NCI-H345 (cell line): ENCODE measurements around the gene PMPCB.

ENCODE experiments used
- DNase-seq: peaks from one replicate; lab custom pipeline; 2025; lab: John Stamatoyannopoulos, UW

The PMPCB gene

GRCh38 chr7:103325744-103326143 is 28.5 kb downstream of the PMPCB start:
- no peak for DNase-seq

GRCh38 chr7:103336761-103337160 is 39.5 kb downstream of the PMPCB start:
- no peak for DNase-seq

GRCh38 chr7:103338864-103339263 is 41.6 kb downstream of the PMPCB start:
- no peak for DNase-seq

- no peak for DNase-seq
Observed at GRCh38 chr7:103341466-103341865, 44.2 kb downstream of the PMPCB start.

- no peak for DNase-seq
Observed at GRCh38 chr7:103343332-103343731, 46.1 kb downstream of the PMPCB start.

- no peak for DNase-seq
Observed at GRCh38 chr7:103343758-103344452, 46.7 kb downstream of the PMPCB start.

- peak; percentile 93 for DNase-seq
Observed at GRCh38 chr7:103344453-103345149, 47.4 kb downstream of the PMPCB start, which contains the start of gene DNAJC2. Gene DNAJC2 (minus strand): TSS chr7:103344767. CDS start chr7:103344622, 145 bp downstream.

GRCh38 chr7:103346396-103346795 is 49.2 kb downstream of the PMPCB start:
- no peak for DNase-seq

GRCh38 chr7:103347507-103348267 is 50.5 kb downstream of the PMPCB start, which contains the start of gene PSMC2:
Gene PSMC2 (plus strand): TSS chr7:103347643. CDS start chr7:103347712, 69 bp downstream.
- DNase-seq, result peak; percentile 90

- DNase-seq, result no peak
Observed at GRCh38 chr7:103348452-103348851, 51.2 kb downstream of the PMPCB start.

GRCh38 chr7:103348959-103349358 is 51.7 kb downstream of the PMPCB start:
- no peak for DNase-seq

- no peak for DNase-seq
Observed at GRCh38 chr7:103349805-103350204, 52.6 kb downstream of the PMPCB start.
